OCI-LY7 (cell line): ENCODE data around the gene USP24. TPM values are rescaled to one million over a fixed set of nuclear protein-coding genes. Genes with fewer than 3 reads are reported as not detected.

Source experiments
- BruUV-seq: library from RNA; stranded (reverse); fragments of 400-500 nt; replicated peaks from 2 replicates; lab custom pipeline; 2021; lab: Mats Ljungman, UMichigan
- CTCF ChIA-PET: fragments of 300-600 bp; sonication (Branson Sonifier 250); formaldehyde crosslinking; loops from one replicate; lab custom pipeline; 2022; ENCODE audit warnings: antibody characterized with exemption; ENCODE audit not compliant: unreplicated experiment; lab: Charles Lee
- POLR2A ChIA-PET: fragments of 300-600 bp; sonication (Branson Sonifier 250); formaldehyde crosslinking; loops from one replicate; lab custom pipeline; 2022; ENCODE audit warnings: antibody characterized with exemption; lab: Charles Lee
- DNase-seq: peaks from one replicate; pipeline ENCODE4 v3.0.0-alpha.2; 2015; ENCODE audit warnings: low spot score
- H2AFZ ChIP-seq: fragments of 200-600 bp; sonication (generic), shearing (Covaris generic); 2 replicates; pipeline ENCODE4 v1.6.1; 2014; ENCODE audit warnings: mild to moderate bottlenecking, antibody characterized with exemption, low read length, moderate library complexity
- H3K27ac ChIP-seq: fragments of 200-600 bp; sonication (generic); 2 replicates; pipeline ENCODE4 v1.5.1; 2014; ENCODE audit warnings: mixed run types, low read depth, mild to moderate bottlenecking, moderate library complexity, low read length, inconsistent platforms; ENCODE audit not compliant: poor library complexity, severe bottlenecking
- H3K36me3 ChIP-seq: fragments of 200-600 bp; sonication (generic); 2 replicates; pipeline ENCODE4 v1.6.1; 2014; ENCODE audit warnings: mild to moderate bottlenecking, antibody characterized with exemption, low read length, moderate library complexity, mixed read lengths; ENCODE audit not compliant: insufficient read depth
- H3K4me1 ChIP-seq: fragments of 200-600 bp; sonication (generic); 2 replicates; pipeline ENCODE4 v1.5.1; 2014; ENCODE audit warnings: mild to moderate bottlenecking, low read length; ENCODE audit not compliant: insufficient read depth, poor library complexity, severe bottlenecking
- H3K4me2 ChIP-seq: fragments of 200-600 bp; sonication (generic); 2 replicates; pipeline ENCODE4 v1.6.1; 2014; ENCODE audit warnings: mild to moderate bottlenecking, low read length
- H3K4me3 ChIP-seq: fragments of 200-600 bp; sonication (generic); 2 replicates; pipeline ENCODE4 v1.5.1; 2014; ENCODE audit warnings: mild to moderate bottlenecking, low read depth, low read length; ENCODE audit not compliant: poor library complexity, severe bottlenecking
- H3K79me2 ChIP-seq: fragments of 200-600 bp; sonication (generic); 2 replicates; pipeline ENCODE4 v1.6.1; 2016; ENCODE audit warnings: low read depth, mild to moderate bottlenecking, low read length, moderate library complexity, mixed read lengths; ENCODE audit not compliant: insufficient read depth
- H3K9me2 ChIP-seq: fragments of 200-600 bp; sonication (generic); 2 replicates; pipeline ENCODE4 v1.6.1; 2016; ENCODE audit warnings: mild to moderate bottlenecking, low read length, mixed read lengths; ENCODE audit not compliant: insufficient read depth
- H3K9me3 ChIP-seq: fragments of 200-600 bp; sonication (generic); 2 replicates; pipeline ENCODE4 v1.6.1; 2014; ENCODE audit warnings: mild to moderate bottlenecking, mixed run types, low read length, mixed read lengths
- H4K20me1 ChIP-seq: fragments of 200-600 bp; sonication (generic); 2 replicates; pipeline ENCODE4 v1.6.1; 2014; ENCODE audit warnings: mild to moderate bottlenecking, antibody characterized with exemption, low read length, moderate library complexity, mixed read lengths; ENCODE audit not compliant: insufficient read depth
- CTCF ChIP-seq: fragments of 200-600 bp; sonication (generic); conservative IDR thresholded peaks from 2 replicates; pipeline ENCODE4 v1.5.1; 2014; ENCODE audit warnings: mild to moderate bottlenecking, antibody characterized with exemption, low read length, moderate library complexity, mixed read lengths
- EZH2phosphoT487 ChIP-seq: fragments of 200-600 bp; sonication (generic); IDR thresholded peaks from 2 replicates; pipeline ENCODE4 v1.6.1; 2018; ENCODE audit warnings: low read depth, borderline replicate concordance, mild to moderate bottlenecking, mixed run types, antibody characterized with exemption, low read length, moderate library complexity, mixed read lengths
- intact Hi-C: fragments of 100-400 bp; cut with micrococcal nuclease; formaldehyde crosslinking; loops from one replicate; pipeline ENCODE4 v1.10.0; 2022; ENCODE audit not compliant: unreplicated experiment
- total RNA-seq, 2 experiments: library from RNA; depleted of rRNA in 1 of 2; stranded (reverse); fragments of >200 nt in 1 of 2; shearing (Covaris generic) in 1 of 2; gene quantifications; 2 replicates each; pipeline ENCODE4 v1.2.3, GENCODE V29; 2014 to 2022

Gene USP24
- total RNA-seq, 2 experiments from 2014 or later = 35.1 to 46.3 TPM

GRCh38 chr1:55048453-55049270 lies 166.5 kb downstream of the USP24 start:
- ChIA-PET CTCF (no interaction called here), POLR2A (no interaction called here)
- no peaks in the 10 kb centered on the region for H3K9me3 ChIP-seq
- BruUV-seq = no TSS peak
- DNase-seq = no peak
- H3K9me2 ChIP-seq = no peaks in the 10 kb centered on the region
- TF ChIP-seq CTCF = no peak
- TF ChIP-seq EZH2phosphoT487 = no peak
- H2AFZ ChIP-seq = no peak overlapping the region
- H3K36me3 ChIP-seq = no peaks in the 10 kb centered on the region
- no peak overlapping the region for H3K27ac ChIP-seq
- intact Hi-C loops = no loop called here
- H3K4me1 ChIP-seq = no peaks in the 10 kb centered on the region
- H3K4me3 ChIP-seq = no peak overlapping the region
- H3K4me2 ChIP-seq = no peak overlapping the region
- H4K20me1 ChIP-seq = no peaks in the 10 kb centered on the region
- no peaks in the 10 kb centered on the region for H3K79me2 ChIP-seq

GRCh38 chr1:55047611-55048010 lies 167.6 kb downstream of the USP24 start:
- Histone ChIP-seq H3K9me3 (no peaks in the 10 kb centered on the region), H3K79me2 (no peaks in the 10 kb centered on the region)
- CTCF ChIA-PET = no interaction called here

More at GRCh38 chr1:55047611-55048010, 167.6 kb downstream of the USP24 start:
- H2AFZ ChIP-seq = no peak overlapping the region
- BruUV-seq = no TSS peak
- no peak overlapping the region for H3K4me3 ChIP-seq
- POLR2A ChIA-PET = no interaction called here
- H4K20me1 ChIP-seq = no peaks in the 10 kb centered on the region
- no peaks in the 10 kb centered on the region for H3K36me3 ChIP-seq
- intact Hi-C loops = no loop called here
- H3K4me1 ChIP-seq = no peaks in the 10 kb centered on the region
- DNase-seq = no peak
- no peak overlapping the region for H3K27ac ChIP-seq
- no peaks in the 10 kb centered on the region for H3K9me2 ChIP-seq
- no peak for TF ChIP-seq EZH2phosphoT487
- TF ChIP-seq CTCF = no peak
- H3K4me2 ChIP-seq = no peak overlapping the region
